ENCODE results near the gene SMTN. TPM values are rescaled to one million over a fixed set of nuclear protein-coding genes. Genes with fewer than 3 reads are reported as not detected.
A peak's percentile ranks its signal among the peaks of the same experiment; 100 is the strongest.

SMTN gene
- total and polyA plus RNA-seq, 9 of the 15 experiments (the other 6 are each of a cell fraction or from before 2014, with no cell fraction given): 2.5 to 41.1 (median 16.1) TPM

- TF ChIP-seq, protein P1, sequence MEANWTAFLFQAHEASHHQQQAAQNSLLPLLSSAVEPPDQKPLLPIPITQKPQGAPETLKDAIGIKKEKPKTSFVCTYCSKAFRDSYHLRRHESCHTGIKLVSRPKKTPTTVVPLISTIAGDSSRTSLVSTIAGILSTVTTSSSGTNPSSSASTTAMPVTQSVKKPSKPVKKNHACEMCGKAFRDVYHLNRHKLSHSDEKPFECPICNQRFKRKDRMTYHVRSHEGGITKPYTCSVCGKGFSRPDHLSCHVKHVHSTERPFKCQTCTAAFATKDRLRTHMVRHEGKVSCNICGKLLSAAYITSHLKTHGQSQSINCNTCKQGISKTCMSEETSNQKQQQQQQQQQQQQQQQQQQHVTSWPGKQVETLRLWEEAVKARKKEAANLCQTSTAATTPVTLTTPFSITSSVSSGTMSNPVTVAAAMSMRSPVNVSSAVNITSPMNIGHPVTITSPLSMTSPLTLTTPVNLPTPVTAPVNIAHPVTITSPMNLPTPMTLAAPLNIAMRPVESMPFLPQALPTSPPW (CRISPR knock-in tag; IDR thresholded peaks at IDR 0.05): peak; percentile 53; the same call in 1 of the 2 replicates
- TF ChIP-seq C11orf30 (IDR thresholded peaks at IDR 0.05; ENCODE audit: low read depth): no peak
- no peak for TF ChIP-seq SIN3B (IDR thresholded peaks at IDR 0.05; ENCODE audit: low read depth)
- no peak for TF ChIP-seq CBFA2T3 (IDR thresholded peaks at IDR 0.05)
- TF ChIP-seq SUPT5H (IDR thresholded peaks at IDR 0.05): no peak
- TF ChIP-seq ZNF436 (CRISPR knock-in tag; IDR thresholded peaks at IDR 0.05): no peak
- TF ChIP-seq ZNF263 (CRISPR knock-in tag; IDR thresholded peaks at IDR 0.05; ENCODE audit: borderline replicate concordance): 0 out of 2 replicates have a peak, but pooled peaks have one; percentile 52
- no peak for TF ChIP-seq NRF1 (conservative IDR thresholded peaks at IDR 0.05 in 1 of 2, IDR thresholded peaks at IDR 0.05 in 1 of 2)
- TF ChIP-seq MIER1 (IDR thresholded peaks at IDR 0.05; ENCODE audit: low read depth): no peak
- TF ChIP-seq NFATC3 (IDR thresholded peaks at IDR 0.05): peak; percentile 43; the same call in 1 of the 2 replicates
- TF ChIP-seq FOXK2 (conservative IDR thresholded peaks at IDR 0.05 in 1 of 2, IDR thresholded peaks at IDR 0.05 in 1 of 2; ENCODE audit: low read depth in 2 of 2): peak in 1 of 2 experiments; percentile 46; a peak in 1 of 4 replicates
- TF ChIP-seq ZNF184 (CRISPR knock-in tag; IDR thresholded peaks at IDR 0.05): no peak
- TF ChIP-seq IFI16 (CRISPR knock-in tag; IDR thresholded peaks at IDR 0.05): no peak
- TF ChIP-seq CEBPG (CRISPR knock-in tag; IDR thresholded peaks at IDR 0.05): peak; percentile 53
- TF ChIP-seq CEBPG (tag; conservative IDR thresholded peaks at IDR 0.05 in 1 of 2, IDR thresholded peaks at IDR 0.05 in 1 of 2): peak in 1 of 2 experiments; percentile 66; a peak in 2 of 4 replicates
- TF ChIP-seq FOXJ2 (tag; IDR thresholded peaks at IDR 0.05): peak; percentile 94
- TF ChIP-seq PHTF2 (CRISPR knock-in tag; IDR thresholded peaks at IDR 0.05): no peak
- TF ChIP-seq ATF3 (IDR thresholded peaks at IDR 0.05): peak; percentile 80
- peak; percentile 78 for TF ChIP-seq ATF3 (CRISPR knock-in tag; conservative IDR thresholded peaks at IDR 0.05)
- TF ChIP-seq JUND (IDR thresholded peaks at IDR 0.05; ENCODE audit: borderline replicate concordance, low read depth, low read length): peak; percentile 86
- peak; percentile 85; the same call in 2 of the 3 replicates for TF ChIP-seq JUND (tag; IDR thresholded peaks at IDR 0.05; ENCODE audit: borderline replicate concordance, low read depth, low read length)
- TF ChIP-seq ARID2 (IDR thresholded peaks at IDR 0.05): no peak
- TF ChIP-seq GTF2F1 (IDR thresholded peaks at IDR 0.05; ENCODE audit: low read depth, low read length): no peak
- TF ChIP-seq JUN (IDR thresholded peaks at IDR 0.05; ENCODE audit: borderline replicate concordance, low read depth, low read length): peak; percentile 73
- TF ChIP-seq JUN (CRISPR knock-in tag; IDR thresholded peaks at IDR 0.05; ENCODE audit: borderline replicate concordance): no peak
These were observed 21.4 kb downstream of the SMTN start (continued) for GRCh38 chr22:31102441-31103081.

All from K562 (cell line).